HuH-7 (cell line): ENCODE measurements around the gene PLA2G4D.
A peak's percentile ranks its signal among the peaks of the same experiment; 100 is the strongest.

Experiments used
- DNase-seq: peaks from one replicate; pipeline ENCODE4 v3.0.0; 2011; ENCODE audit warnings: low spot score

PLA2G4D gene

GRCh38 chr15:42090781-42091180 is 3.6 kb downstream of the PLA2G4D start:
- DNase-seq = no peak

- no peak for DNase-seq
Measured at GRCh38 chr15:42090370-42090769, 4.0 kb downstream of the PLA2G4D start.

GRCh38 chr15:42089942-42090341 is 4.4 kb downstream of the PLA2G4D start:
- DNase-seq = no peak

GRCh38 chr15:42088801-42089640 is 5.3 kb downstream of the PLA2G4D start:
- DNase-seq = no peak

GRCh38 chr15:42087926-42088800 is 6.2 kb downstream of the PLA2G4D start:
- no peak for DNase-seq

GRCh38 chr15:42087460-42087859 is 6.9 kb downstream of the PLA2G4D start:
- DNase-seq = no peak

- no peak for DNase-seq
Measured at GRCh38 chr15:42085721-42086120, 8.6 kb downstream of the PLA2G4D start.

GRCh38 chr15:42085236-42085605 is 9.1 kb downstream of the PLA2G4D start:
- no peak for DNase-seq

- peak; percentile 83 for DNase-seq
Measured at GRCh38 chr15:42084465-42085235, 9.7 kb downstream of the PLA2G4D start.

- DNase-seq = no peak
Measured at GRCh38 chr15:42083916-42084315, 10.4 kb downstream of the PLA2G4D start.

- no peak for DNase-seq
Measured at GRCh38 chr15:42083605-42083908, 10.8 kb downstream of the PLA2G4D start.

GRCh38 chr15:42082823-42083604 is 11.3 kb downstream of the PLA2G4D start:
- DNase-seq = no peak

- DNase-seq = no peak
Measured at GRCh38 chr15:42082141-42082540, 12.2 kb downstream of the PLA2G4D start.

GRCh38 chr15:42080919-42081830 is 13.2 kb downstream of the PLA2G4D start:
- no peak for DNase-seq

- DNase-seq = no peak
Measured at GRCh38 chr15:42080186-42080918, 14.0 kb downstream of the PLA2G4D start.

GRCh38 chr15:42079401-42079908 is 14.9 kb downstream of the PLA2G4D start:
- peak; percentile 37 for DNase-seq

GRCh38 chr15:42078903-42079302 is 15.5 kb downstream of the PLA2G4D start:
- DNase-seq = no peak

GRCh38 chr15:42077689-42078088 is 16.7 kb downstream of the PLA2G4D start:
- no peak for DNase-seq

GRCh38 chr15:42073418-42073817 is 20.9 kb downstream of the PLA2G4D start:
- DNase-seq = no peak
